ENCODE results near the gene TLCD5.

The TLCD5 gene

DNA sequence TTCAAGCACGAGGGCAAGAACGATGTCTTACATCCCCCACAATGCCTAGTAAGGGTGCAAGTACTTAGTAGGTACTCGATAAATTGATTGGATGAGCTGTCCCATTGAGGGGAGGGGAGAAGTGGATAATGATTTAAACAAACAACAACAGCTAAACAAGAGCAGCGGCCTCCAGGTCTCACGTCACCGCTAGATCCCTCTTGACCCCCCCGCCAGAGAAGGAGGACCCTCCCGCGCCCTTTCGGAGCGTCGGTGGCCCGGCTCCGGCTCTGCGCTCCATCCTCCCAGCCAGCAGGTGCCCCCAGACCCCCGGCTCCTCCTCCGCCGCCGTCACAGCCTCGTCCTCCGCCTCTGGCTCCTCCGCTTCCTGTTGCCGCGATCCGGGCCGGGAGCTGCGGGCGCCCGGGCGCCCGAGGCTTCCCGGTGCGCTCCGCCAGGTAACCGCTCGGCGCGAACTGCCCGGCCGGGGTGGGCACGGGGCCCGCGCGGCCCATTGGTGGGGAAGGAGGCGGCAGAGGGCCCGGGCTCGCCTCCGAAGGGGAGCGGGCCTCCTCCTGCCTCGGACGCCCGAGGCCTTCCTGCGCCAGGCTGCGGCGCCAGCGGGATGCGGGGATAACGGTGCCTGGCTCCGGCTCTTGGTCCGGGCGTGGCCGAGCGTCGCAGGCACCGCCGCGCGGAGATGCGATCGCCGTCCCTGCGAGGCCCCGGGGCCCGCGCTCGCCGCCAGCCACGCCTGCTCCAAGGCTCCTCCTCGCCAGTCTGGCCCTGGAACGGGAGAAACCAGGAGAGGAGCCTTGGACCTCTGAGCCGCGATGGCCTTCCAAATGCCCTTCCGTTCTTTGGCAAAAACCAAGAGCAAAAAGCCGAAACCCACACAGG is at the start of gene TLCD5:
TLCD5 (plus strand) TSS at position 368 of the 879 bp plus-strand sequence. CDS start 2,143 bp downstream, outside the sequence.
- peak; percentile 84 for DNase-seq (ENCODE audit: low spot score)

DNA sequence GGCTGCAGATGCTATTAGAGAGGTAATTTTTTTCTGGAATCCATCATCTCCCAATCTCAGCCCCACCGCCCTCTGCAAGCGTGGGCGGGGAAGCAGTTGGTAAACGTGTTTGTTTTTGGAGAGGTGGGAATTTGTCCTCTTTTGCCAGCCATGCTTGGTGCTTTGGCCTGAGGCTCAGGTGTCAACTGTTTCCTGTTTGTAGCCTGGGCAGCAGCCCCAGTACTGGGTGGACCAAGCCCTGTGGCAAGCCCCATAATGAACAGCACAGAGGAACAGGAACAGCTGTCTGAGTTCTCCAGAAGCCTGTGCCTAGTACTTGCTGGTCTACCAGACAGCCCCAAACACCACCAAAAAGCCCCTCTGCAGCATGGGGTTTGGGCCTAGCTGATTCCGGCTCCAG is 45.6 kb upstream of the TLCD5 start:
- DNase-seq (ENCODE audit: low spot score): no peak

DNA sequence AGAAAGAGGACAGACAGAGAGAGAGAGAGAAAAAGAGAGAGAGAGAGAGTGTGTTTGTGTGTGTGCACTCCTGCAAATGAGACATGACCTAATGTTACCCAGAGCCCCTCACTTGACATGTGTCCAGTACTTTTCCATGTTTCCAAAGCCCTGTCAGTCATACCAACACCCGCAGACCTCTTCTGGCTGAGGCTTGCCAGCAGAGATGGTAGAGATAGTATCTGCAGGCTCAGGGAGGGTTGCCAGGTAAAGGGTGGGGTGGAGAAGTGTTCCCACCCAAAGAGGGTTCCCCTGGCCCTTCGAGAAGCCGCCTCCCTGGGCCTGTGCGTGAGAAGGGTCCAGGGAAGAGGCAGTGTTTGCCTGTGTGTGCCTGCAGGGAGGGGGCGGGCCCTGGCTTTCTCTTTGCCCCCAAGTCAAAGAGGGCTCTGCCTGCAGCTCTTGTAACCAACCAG is 44.5 kb upstream of the TLCD5 start:
- no peak for DNase-seq (ENCODE audit: low spot score)

DNA sequence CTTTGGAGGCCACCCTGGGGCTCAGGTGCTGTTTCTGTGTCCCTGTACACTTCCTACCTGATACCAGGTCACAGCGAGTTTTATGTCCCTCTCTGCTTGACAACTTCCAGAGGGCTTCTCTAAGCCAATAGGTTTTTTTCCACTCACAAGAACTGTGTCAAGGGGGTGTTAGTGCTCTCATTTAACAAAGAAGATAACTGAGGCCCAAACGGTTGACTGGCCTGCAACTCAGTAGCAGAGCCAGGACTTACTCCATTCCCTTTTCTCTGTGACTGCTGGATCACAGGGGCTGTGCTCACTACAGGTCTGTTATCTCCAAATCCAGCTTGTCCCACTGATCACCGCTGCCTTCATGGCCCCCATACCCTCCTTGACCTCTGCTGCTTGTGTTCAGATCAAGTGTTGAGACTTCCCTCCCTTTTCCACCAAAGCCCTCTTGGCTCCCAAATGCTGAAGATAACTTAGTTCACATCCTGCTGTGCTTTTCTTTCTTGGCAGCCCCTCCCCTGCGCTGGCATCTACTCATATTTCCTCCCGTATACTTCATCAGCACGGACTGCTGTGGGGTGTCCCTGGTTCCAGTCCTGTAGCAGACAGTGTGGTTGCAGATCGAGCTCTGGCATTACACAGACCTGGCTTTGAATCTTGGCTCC is 43.8 kb upstream of the TLCD5 start:
- DNase-seq (ENCODE audit: low spot score): no peak

DNA sequence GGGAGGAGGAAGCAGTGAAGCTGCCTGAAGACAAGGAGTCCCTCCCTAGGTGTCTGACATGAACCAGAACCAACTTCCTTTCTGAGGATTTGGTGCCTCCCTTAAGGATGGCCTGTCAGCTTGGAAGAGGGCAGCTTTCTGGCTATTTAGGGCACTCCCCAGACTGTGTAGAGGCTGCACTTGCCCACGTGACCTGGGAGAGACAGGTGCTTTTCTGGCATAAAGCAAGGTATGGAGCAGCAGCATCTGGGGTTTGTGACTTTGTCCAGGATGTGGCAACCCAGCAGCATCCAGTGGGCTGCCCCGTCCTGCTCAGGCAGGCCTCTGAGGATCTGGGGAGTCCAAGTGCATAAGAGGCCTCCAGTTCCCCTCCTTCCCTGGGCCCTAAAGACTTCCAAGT is 42.0 kb upstream of the TLCD5 start:
- DNase-seq (ENCODE audit: low spot score): no peak

DNA sequence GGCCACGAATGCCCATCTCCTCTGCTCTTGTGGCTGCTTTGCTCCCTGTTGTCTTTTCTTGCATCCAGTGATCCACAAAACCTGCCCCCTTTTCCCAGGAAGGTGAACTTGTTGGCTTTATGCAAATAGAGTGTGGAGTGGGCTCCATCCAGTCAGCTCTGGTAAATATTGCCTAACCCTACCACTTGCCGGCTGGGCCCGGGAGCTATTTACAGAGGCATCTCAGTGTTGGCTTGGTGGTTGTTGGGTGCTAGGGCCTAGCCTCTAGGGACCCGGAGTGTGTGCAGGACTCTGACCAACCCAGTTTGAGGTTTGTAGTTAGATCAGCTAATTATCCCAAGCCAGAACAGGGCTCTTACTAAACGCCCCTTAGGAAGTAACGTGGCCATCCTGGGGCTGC is 40.8 kb upstream of the TLCD5 start:
- DNase-seq (ENCODE audit: low spot score): no peak

DNA sequence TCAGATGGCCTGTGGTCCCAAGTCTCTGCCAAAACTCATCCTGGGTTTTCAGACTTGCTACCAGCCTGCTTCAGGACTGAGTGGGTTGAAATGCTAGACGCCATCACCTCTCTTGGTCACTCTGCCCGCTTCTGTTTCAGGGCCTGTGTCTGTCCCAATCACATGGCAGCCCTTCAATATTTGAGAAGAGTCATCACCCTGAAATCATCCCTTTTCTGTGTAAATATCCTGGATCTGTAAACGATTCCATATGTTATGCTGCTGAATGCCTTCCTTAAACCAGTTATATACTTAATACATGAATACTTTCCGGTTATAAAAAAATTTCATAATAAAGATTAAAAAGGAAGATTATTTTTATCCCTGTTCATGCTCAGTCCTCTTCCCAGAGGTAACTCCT is 39.8 kb upstream of the TLCD5 start:
- DNase-seq (ENCODE audit: low spot score): peak; percentile 60

DNA sequence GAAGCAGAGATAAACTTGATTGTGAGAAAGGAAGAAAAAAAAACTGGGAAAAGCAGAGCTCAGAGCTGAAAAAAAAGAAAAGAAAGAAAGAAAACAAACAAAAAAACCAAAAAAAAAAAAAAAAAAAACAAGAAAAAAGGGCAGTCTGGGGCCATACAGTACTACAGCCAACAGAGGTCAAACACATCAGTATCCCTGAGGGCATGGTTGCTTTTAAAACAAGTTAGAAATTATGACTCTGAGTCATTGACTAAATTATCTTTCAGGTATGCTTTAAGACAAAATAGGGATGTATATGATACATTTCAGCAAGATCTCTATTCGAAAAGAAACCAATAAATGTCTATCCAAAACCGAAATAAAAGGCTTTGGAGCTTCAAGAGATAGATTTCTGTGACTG is 37.1 kb upstream of the TLCD5 start:
- no peak for DNase-seq (ENCODE audit: low spot score)

DNA sequence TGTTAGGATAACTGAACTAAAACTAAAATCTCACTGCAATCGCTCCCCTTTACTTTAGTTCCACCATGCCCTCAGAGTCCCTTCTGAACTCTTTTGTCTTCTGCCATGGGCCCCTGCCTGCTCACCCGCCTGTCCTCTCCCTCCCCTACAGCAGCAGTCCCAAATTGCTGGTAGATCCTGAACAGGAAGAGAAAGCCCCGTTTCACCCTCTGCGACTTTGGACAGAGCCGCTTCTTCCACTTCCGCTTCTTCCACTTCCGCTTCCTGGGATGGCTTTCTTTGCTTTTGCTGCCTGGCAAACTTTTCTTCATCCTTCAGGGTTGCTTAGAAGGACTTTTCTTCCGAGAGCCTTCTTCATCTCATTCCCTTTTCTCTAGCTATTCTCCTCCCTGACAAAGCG is 35.7 kb upstream of the TLCD5 start:
- DNase-seq (ENCODE audit: low spot score): no peak

DNA sequence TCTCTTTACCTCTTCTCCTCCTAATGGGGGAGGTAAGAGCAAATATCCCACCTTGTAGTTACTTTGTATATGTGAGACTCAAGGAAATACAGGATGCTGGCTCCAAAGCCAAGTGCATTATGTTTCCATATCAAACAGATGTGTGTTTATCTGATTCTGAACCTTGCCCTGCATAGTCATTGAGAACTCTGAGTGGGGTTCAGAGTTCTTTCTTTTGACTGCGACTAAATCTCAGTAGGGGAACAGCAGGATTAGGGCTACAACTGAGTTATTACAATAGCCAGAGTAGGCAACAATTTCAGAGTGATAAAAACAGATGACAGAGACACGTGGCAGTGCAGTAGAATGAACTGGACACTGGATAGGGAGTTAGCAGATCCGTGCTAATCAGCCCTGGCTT is 34.1 kb upstream of the TLCD5 start:
- no peak for DNase-seq (ENCODE audit: low spot score)

DNA sequence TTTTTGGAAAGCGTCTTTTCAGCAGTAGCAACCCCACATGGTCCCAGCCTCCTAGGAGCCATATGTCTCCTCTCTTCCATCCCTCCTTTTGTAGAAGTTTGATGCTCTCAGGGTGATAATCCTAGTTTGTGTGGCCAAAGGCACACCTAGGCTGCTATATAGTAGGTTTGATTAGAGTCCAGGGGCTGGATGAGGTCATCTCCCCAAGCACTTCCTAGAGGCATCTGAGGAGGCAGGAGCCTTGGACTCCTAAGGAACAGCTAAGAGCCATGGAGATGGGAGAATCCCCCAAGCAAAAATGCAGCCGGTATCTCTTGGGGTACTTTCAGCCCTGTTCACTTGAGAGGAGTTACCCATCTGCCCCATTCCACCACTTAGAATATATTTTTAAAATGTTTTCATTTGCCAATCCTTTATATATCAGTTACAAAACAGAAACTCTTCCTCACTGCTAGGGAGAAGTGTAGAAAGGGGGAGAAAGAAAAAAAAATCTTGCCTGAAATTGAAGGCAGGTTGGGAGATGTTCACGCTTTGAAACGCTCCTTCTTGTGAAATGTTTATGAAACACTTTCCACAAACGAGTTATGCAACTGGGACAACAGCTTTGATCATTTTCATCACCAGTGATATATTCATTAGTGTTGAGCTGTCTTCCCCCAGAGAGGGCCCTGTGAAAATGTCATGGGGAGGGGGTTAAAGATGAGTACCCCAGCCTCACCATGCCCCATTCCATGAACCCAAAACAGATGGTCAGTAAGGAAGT is 31.9 kb upstream of the TLCD5 start:
- no peak for DNase-seq (ENCODE audit: low spot score)

DNA sequence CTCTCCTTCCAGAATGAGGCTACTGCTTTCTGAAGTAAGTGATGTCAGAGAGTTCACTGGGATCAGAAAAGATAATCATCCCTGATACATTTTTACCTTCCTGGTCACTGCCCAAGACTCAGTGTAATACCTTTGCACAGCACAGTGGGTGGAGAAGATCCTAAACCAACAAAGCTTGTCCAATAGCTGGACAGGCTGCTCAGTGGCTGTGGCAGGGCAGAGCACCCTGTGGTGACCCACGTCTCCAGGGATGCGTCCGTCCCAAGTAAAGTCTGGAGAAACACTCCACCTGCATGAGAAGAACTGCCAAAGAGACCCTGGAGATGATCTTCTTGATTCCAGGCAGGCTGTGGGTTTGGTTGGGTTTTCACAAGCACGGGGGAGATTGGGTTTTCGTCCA is 31.0 kb upstream of the TLCD5 start:
- no peak for DNase-seq (ENCODE audit: low spot score)

DNA sequence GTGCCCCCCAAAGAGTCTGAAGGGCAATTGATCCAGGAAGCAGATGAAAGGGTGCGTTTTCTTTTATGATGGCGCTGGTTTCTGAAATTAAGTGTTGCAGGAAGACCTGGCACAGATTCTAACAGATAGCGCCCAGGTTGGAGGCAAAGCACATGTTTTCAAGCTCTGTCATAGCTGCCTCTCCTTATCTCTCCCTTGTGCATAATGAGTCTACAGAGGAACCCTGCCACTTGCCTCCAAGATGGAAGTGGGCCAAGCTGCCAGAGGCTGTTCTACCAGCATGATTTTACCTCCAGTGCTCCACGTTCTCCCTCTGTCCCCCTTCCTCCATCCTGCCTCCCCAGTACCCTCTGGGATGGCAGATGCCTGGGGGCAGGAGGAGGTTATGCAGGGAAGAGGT is 30.0 kb upstream of the TLCD5 start:
- no peak for DNase-seq (ENCODE audit: low spot score)

DNA sequence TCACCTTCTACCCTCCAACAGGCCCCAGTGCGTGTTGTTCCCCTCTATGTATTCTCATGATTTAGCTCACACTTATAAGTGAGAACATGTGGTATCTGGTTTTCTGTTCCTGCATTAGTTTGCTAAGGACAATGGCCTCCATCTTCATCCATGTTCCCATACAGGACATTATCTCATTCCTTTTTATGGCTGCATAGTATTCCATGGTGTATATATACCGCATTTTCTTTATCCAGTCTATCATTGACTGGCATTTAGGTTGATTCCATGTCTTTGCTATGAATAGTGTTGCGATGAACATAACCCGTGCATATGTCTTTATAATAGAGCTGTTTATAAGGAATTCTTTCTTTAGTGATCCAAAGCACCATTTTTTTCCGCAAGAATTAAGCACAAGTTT is 28.5 kb upstream of the TLCD5 start:
- no peak for DNase-seq (ENCODE audit: low spot score)

DNA sequence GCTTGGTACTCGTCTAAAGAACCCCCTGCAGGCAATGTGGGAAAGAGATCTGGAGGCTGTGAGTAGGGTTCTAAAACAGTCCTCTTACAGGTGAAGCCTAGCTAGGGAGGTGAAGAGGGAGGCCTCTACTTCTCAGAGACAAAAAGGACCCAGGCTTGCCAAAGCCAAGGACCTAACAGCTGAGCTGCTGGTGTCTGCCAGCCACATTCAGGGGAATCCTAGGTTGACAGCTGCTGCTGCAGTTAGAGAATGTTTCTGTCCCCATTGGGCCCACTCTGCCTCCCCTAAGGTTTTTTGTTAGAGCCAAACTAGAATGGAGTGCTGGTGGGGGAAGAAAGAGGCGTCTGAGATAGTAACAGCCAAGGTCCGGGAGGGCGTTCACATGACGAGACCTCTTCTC is 26.6 kb upstream of the TLCD5 start:
- no peak for DNase-seq (ENCODE audit: low spot score)

DNA sequence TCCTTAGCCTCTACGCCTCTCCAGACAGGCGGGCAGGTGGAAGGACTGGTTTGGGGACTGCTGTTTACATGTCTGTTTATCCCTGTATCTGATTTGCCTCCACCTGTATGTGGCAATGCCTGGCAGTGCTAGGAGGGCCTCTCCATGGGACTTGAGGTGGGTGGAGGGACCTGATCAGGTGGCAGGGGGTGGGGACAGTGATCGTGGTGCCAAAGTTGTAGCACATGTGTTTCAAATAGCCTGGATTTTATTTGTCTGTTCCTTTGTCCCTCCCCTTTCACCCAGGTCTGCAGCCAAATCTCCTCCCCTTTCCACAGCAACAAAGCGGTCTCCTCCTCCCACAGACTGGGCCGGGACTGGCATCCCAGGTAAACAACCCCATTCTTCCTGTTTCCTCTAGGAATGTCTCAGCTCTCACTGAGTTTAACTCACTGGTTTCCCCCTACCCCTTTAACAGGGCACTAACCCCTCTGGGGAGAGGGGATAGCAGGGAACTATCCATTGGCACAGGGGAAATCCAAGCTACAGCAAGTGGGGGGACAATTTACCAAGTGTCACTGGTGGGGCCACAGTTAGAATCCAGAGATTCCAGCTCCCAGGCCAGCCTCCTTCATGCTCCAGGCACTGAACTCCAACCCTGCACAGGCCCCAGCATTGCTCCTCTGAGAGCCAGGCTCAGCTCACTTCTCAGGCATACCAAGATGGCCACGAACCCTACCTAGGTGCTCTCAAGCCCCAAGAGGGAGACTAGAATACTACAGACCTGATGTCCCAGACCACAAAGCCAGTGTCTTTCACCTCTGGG is 22.9 kb upstream of the TLCD5 start:
- no peak for DNase-seq (ENCODE audit: low spot score)

DNA sequence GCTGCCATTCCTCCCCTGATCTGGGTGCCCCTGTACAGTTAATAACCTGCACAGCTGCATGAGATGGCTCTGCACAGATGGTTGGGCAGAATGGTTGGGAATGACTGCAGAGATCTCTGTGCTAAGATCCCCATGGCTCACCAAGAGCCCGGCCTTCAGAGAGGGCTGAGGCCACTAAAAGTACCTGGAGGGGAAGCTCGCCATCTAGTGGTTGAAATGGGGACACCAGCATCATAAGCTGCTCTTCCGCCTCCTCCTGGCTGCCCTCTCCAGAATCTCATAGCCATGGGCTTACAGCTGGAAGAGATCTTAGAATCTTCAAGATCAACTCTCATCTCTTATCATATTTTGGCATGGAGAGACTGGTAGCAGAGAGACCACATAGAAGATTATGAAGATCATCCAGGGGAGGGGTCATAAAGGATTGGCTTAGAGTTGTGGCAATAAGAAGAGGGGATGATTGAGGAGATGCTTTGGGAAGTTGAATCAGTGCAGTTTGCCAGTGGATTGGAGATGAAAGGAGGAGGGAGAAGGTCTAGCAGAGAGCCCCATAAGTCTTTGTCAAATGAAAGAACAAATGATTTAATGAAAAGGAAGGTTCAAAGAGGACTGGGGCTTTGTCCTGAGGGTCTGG is 22.0 kb upstream of the TLCD5 start:
- peak; percentile 86 for DNase-seq (ENCODE audit: low spot score)

DNA sequence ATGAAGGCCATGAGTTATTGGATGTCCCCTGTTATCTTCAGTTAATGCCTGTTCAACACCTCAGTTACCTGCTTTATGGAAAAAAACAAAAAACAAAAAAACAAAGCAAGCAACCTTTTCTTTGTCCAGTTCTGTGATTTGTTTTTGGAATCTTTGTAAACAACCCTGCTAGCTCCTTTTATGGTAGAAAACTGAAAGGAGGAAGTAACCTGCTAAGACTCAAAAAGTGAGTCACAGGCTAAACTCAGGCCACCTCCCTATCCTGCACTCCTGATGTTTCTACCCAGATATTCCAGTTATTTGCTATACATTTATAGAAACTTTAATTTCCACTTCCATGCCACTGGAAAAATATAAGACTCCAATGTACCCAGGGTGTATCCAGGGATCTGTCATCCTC is 20.6 kb upstream of the TLCD5 start:
- DNase-seq (ENCODE audit: low spot score): no peak

DNA sequence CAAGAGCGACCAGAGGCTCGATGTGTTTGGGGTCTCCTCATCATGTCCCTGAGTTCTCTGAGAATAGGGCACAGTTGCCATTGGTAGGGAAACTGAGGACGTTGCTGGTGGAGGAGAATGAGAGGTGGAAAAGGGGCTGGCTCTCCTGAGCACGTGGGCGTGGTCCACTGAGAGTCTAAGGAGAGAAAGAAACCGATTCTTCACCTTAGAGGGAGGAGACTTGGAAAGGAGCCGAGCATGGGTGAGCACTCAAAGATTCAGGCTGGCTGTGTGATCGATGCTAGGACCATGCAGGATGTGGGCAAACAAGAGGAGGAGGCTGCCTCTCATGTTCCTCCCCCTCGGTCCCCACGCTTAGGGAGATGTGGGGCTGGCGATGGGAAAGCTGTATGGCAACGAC is 19.8 kb upstream of the TLCD5 start:
- DNase-seq (ENCODE audit: low spot score): no peak

DNA sequence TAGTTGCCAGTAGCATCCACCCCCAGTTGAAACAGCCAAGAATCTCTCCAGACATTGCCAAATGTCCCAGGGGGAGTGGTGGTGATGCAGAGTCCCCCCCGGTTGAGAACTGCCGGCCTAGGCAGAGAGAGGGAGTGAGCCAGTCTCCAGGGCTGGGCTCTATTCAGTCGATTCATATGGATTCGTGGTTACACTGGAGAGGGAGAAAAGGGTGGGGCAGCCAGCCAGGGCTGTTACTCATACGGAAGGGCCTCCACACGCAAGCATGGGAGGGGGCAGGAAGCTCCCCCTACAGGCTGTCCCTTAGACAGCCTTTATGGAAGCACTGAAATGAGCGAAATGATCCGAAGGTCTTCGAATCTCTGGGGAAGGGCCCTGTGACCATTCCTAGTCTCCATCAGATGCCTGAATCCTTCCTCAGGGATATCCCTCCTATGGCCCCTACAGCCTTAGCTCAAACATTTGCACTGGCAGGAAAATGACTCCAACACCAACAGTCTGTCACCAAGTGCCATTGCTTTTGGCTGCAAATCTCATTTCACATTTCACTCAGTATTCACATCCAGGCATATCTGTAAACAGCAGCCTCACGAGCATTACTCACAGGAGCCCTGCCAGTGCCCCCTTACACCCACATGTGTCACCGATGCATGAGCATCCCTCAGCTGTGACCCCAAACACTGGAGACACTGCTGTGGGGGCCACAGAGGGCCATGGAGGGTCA is 18.4 kb upstream of the TLCD5 start:
- DNase-seq (ENCODE audit: low spot score): peak; percentile 93

DNA sequence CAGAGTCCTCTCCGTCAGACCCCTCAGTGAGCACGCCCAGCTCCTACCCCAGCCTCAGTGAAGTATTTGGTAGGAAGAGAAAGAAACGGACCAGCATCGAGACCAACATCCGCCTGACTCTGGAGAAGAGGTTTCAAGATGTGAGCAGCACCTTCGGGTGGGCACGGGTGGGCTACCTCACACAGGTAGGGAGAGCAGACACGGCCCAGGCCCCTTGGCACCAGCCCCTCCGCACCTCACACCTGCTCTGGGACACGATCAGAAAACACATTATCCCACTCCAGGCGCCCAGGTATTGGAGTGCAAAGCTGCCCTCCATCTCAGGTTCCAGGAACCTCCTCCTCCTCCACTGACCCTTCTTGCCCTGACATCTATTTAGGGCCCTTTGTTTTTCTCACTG is 17.6 kb upstream of the TLCD5 start:
- DNase-seq (ENCODE audit: low spot score): no peak
